ENCODE results near the gene GPR176. TPM values are rescaled to one million over a fixed set of nuclear protein-coding genes. Genes with fewer than 3 reads are reported as not detected.

Gene GPR176
- total RNA-seq, 1 donor from 2014 or later, result 15.9 TPM

DNA sequence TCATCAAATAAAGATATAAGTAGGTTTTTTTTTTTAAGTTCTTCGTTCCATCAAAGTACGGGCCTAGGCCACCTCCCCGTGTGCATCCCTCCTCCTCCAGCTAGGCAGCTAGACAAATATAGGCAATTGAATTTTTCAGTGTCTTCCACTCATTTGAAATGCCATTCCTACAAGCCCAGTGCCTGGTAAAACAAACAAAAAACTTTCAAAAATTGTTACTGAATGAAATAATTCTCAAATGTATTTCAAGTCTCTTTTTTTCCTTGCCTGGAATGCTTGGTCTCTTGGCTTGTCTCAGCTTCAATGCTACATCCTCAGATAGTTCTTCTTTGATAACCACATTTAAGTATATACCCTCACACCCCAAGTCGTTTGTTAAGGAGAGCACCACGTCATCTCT lies 17.6 kb upstream of the GPR176 start:
- TF ChIP-seq, protein P1, sequence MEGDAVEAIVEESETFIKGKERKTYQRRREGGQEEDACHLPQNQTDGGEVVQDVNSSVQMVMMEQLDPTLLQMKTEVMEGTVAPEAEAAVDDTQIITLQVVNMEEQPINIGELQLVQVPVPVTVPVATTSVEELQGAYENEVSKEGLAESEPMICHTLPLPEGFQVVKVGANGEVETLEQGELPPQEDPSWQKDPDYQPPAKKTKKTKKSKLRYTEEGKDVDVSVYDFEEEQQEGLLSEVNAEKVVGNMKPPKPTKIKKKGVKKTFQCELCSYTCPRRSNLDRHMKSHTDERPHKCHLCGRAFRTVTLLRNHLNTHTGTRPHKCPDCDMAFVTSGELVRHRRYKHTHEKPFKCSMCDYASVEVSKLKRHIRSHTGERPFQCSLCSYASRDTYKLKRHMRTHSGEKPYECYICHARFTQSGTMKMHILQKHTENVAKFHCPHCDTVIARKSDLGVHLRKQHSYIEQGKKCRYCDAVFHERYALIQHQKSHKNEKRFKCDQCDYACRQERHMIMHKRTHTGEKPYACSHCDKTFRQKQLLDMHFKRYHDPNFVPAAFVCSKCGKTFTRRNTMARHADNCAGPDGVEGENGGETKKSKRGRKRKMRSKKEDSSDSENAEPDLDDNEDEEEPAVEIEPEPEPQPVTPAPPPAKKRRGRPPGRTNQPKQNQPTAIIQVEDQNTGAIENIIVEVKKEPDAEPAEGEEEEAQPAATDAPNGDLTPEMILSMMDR (IDR thresholded peaks at IDR 0.05; ENCODE audit: partially characterized antibody, unreplicated experiment), result no peak
- Mint-ChIP-seq H3K27ac (ENCODE audit: unreplicated experiment) (no peak overlapping the region), H3K4me1 (ENCODE audit: low read depth, unreplicated experiment) (peaks cover 4% of the 10 kb centered on the region), H3K27me3 (ENCODE audit: unreplicated experiment) (peaks cover 2% of the 10 kb centered on the region), H3K9me3 (ENCODE audit: unreplicated experiment) (peaks cover 2% of the 10 kb centered on the region), H3K4me3 (ENCODE audit: unreplicated experiment) (no peak overlapping the region), H3K36me3 (ENCODE audit: unreplicated experiment) (no peaks in the 10 kb centered on the region)
- no peak for DNase-seq

DNA sequence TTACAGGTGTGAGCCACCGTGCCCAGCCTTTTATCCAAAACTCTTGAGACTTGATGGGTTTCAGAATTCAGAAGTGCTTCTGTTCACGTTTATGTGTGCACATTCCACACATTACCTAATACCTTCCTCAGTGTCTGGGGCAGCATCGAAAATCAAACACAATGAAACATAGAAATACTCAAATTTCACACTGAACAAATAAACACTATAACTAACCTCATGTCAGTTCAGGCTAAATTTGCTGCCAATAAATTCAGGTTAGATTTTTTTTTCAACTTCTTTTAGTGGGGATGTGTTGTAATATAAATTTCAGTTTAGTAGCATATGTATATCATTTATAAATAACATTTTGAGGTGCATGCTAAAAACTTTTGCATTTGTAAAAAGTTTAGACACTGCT lies 16.6 kb upstream of the GPR176 start:
- H3K9me3 Mint-ChIP-seq (ENCODE audit: unreplicated experiment), result peaks cover 2% of the 10 kb centered on the region
- TF ChIP-seq, protein P1 (IDR thresholded peaks at IDR 0.05; ENCODE audit: partially characterized antibody, unreplicated experiment), result no peak
- H3K4me1 Mint-ChIP-seq (ENCODE audit: low read depth, unreplicated experiment), result peaks cover 4% of the 10 kb centered on the region
- no peak for DNase-seq
- no peak overlapping the region for H3K4me3 Mint-ChIP-seq (ENCODE audit: unreplicated experiment)
- H3K27ac Mint-ChIP-seq (ENCODE audit: unreplicated experiment), result no peak overlapping the region
- H3K27me3 Mint-ChIP-seq (ENCODE audit: unreplicated experiment), result peaks cover 2% of the 10 kb centered on the region
- H3K36me3 Mint-ChIP-seq (ENCODE audit: unreplicated experiment), result no peaks in the 10 kb centered on the region

DNA sequence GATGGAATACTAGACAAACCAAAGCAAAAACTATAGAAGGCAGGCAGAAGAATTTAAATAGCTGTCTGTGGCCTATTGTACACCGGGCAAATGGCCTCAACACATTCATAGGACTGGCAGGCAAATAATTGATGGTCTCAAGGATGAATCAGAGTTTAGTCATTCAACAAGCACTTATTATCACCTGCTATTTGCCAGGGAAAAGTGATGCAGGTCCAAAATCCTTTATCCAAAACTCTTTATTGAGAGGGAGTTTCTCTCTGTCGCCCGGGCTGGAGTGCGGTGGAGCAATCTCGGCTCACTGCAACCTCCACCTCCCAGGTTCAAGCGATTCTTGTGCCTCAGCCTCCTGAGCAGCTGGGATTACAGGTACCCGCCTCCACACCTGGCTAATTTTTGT lies 16.1 kb upstream of the GPR176 start:
- H3K9me3 Mint-ChIP-seq (ENCODE audit: unreplicated experiment), result peaks cover 2% of the 10 kb centered on the region
- TF ChIP-seq, protein P1 (IDR thresholded peaks at IDR 0.05; ENCODE audit: partially characterized antibody, unreplicated experiment), result no peak
- no peak overlapping the region for H3K4me3 Mint-ChIP-seq (ENCODE audit: unreplicated experiment)
- DNase-seq, result no peak
- H3K27me3 Mint-ChIP-seq (ENCODE audit: unreplicated experiment), result peaks cover 2% of the 10 kb centered on the region
- H3K4me1 Mint-ChIP-seq (ENCODE audit: low read depth, unreplicated experiment), result peaks cover 4% of the 10 kb centered on the region
- no peaks in the 10 kb centered on the region for H3K36me3 Mint-ChIP-seq (ENCODE audit: unreplicated experiment)
- no peak overlapping the region for H3K27ac Mint-ChIP-seq (ENCODE audit: unreplicated experiment)

DNA sequence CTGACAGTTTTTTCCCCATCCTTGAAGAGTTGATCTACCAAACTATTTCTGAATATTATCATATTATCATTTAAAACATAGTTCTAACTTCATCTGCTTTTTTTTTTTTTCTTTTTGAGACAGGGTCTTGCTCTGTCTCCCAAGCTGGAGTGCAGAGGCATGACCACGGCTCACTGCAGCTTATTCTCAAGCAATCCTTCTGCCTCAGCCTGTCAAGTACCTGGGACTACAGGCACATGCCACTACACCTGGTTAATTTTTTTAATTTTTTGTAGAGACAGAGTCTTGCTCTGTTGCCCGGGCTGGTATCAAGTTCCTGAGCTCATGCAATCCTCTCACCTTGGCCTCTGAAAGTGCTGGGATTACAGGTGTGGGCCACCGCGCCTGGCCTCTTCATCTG lies 15.2 kb upstream of the GPR176 start:
- H3K36me3 Mint-ChIP-seq (ENCODE audit: unreplicated experiment), result no peaks in the 10 kb centered on the region
- H3K4me3 Mint-ChIP-seq (ENCODE audit: unreplicated experiment), result peak overlapping the region; percentile 54
- peaks cover 2% of the 10 kb centered on the region for H3K27me3 Mint-ChIP-seq (ENCODE audit: unreplicated experiment)
- peaks cover 2% of the 10 kb centered on the region for H3K9me3 Mint-ChIP-seq (ENCODE audit: unreplicated experiment)
- DNase-seq, result no peak
- H3K27ac Mint-ChIP-seq (ENCODE audit: unreplicated experiment), result no peak overlapping the region
- peaks cover 4% of the 10 kb centered on the region for H3K4me1 Mint-ChIP-seq (ENCODE audit: low read depth, unreplicated experiment)
- TF ChIP-seq, protein P1 (IDR thresholded peaks at IDR 0.05; ENCODE audit: partially characterized antibody, unreplicated experiment), result no peak

DNA sequence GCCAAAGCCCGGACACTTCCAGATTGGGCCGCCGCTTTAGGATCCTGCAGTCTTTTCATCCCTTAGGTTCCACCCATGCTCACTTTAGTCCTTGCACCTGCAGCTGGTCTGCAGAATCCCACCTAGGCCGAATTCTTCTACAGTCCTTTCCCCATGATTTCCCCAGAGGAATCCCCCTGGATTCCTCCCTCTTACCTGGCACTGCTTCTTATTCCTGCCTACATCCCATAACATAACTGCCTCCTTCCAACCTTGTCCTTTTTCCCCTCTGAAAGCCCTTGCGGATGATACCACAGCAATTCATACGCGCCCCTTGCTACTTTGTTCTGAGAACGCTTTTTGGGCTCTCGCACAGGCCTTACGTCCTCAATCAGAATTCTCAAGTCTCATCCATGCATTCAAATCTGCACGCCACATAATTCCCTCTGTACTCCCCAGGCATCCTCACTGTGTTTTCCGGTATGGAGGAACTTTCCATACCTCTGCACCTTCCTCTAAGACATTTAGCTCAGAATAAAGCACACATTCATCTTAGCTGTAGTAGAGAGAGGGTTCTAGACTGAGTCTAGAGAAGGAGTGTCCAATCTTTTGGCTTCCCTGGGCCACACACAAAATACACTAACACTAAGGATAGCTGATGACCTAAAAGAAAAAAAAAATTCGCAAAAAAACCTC lies 14.5 kb upstream of the GPR176 start:
- DNase-seq, result no peak
- Mint-ChIP-seq H3K27ac (ENCODE audit: unreplicated experiment) (peak overlapping the region; percentile 67), H3K4me1 (ENCODE audit: low read depth, unreplicated experiment) (peaks cover 4% of the 10 kb centered on the region), H3K36me3 (ENCODE audit: unreplicated experiment) (no peaks in the 10 kb centered on the region), H3K27me3 (ENCODE audit: unreplicated experiment) (peaks cover 2% of the 10 kb centered on the region), H3K9me3 (ENCODE audit: unreplicated experiment) (peaks cover 2% of the 10 kb centered on the region), H3K4me3 (ENCODE audit: unreplicated experiment) (peak overlapping the region; percentile 98)
- TF ChIP-seq, protein P1 (IDR thresholded peaks at IDR 0.05; ENCODE audit: partially characterized antibody, unreplicated experiment), result no peak

Measured in glutamatergic neuron (in vitro differentiated cells).